CD4-positive, alpha-beta T cell (primary cell): Measurements from ENCODE around the gene PAOX. TPM values are rescaled to one million over a fixed set of nuclear protein-coding genes. Genes with fewer than 3 reads are reported as not detected.
A peak's percentile ranks its signal among the peaks of the same experiment; 100 is the strongest.

Experiments used
- ATAC-seq: fragments of 200-7000 bp; cut with Tn5 transposase; one replicate; pipeline ENCODE4 v1.10.0; 2022; ENCODE audit warnings: mild to moderate bottlenecking; ENCODE audit not compliant: poor library complexity
- CTCF ChIA-PET: fragments of 350-600 bp; sonication (Branson Sonifier 250); formaldehyde crosslinking; loops from one replicate; lab custom pipeline; 2021; ENCODE audit warnings: antibody characterized with exemption, inconsistent platforms; lab: Charles Lee
- POLR2A ChIA-PET: fragments of 350-600 bp; sonication (Branson Sonifier 250); formaldehyde crosslinking; loops from one replicate; lab custom pipeline; 2021; ENCODE audit warnings: antibody characterized with exemption, inconsistent platforms; lab: Charles Lee
- DNase-seq, 14 experiments: peaks; one replicate each; pipeline ENCODE4 v3.0.0-alpha.2; 2013 to 2020; ENCODE audit warnings: mixed read lengths in 2 of 14
- H3K27ac ChIP-seq, 2 donors: one replicate each; pipeline versions ENCODE4 v1.5.1 to v1.7.0; 2013; ENCODE audit warnings: low read length in 2 of 2, low read depth in 1 of 2, mild to moderate bottlenecking in 1 of 2
- H3K27me3 ChIP-seq, 2 experiments: 1 replicate in 1 of 2; 2 replicates in 1 of 2; pipeline versions ENCODE4 v1.6.1 to v1.7.0; 2013; ENCODE audit warnings: low read length in 2 of 2, control low read depth in 1 of 2, mild to moderate bottlenecking in 1 of 2, moderate library complexity in 1 of 2; ENCODE audit not compliant: insufficient read depth in 2 of 2, control insufficient read depth in 1 of 2
- H3K36me3 ChIP-seq: one replicate; pipeline ENCODE4 v1.6.1; 2013; ENCODE audit warnings: low read length, control low read depth; ENCODE audit not compliant: insufficient read depth
- H3K4me1 ChIP-seq: one replicate; pipeline ENCODE4 v1.6.1; 2013; ENCODE audit warnings: low read length, control low read depth; ENCODE audit not compliant: insufficient read depth
- H3K4me3 ChIP-seq: one replicate; pipeline ENCODE4 v1.5.1; 2013; ENCODE audit warnings: mild to moderate bottlenecking, low read length, moderate library complexity
- H3K9me3 ChIP-seq, 2 experiments: 1 replicate in 1 of 2; 2 replicates in 1 of 2; pipeline versions ENCODE4 v1.6.1 to v1.7.0; 2013; ENCODE audit warnings: low read length in 2 of 2, mild to moderate bottlenecking in 2 of 2, control low read depth in 1 of 2, moderate library complexity in 1 of 2; ENCODE audit not compliant: control insufficient read depth in 1 of 2, insufficient read depth in 1 of 2
- H3K27ac Mint-ChIP-seq: one replicate; pipeline ENCODE4 v1.8.0; 2020; ENCODE audit warnings: mixed read lengths
- H3K27me3 Mint-ChIP-seq: one replicate; pipeline ENCODE4 v1.8.0; 2021; ENCODE audit warnings: mixed read lengths
- H3K36me3 Mint-ChIP-seq: one replicate; pipeline ENCODE4 v1.8.0; 2021; ENCODE audit warnings: low read depth, mixed read lengths
- H3K4me1 Mint-ChIP-seq: one replicate; pipeline ENCODE4 v1.8.0; 2021; ENCODE audit warnings: low read depth, mixed read lengths
- H3K4me3 Mint-ChIP-seq: one replicate; pipeline ENCODE4 v1.8.0; 2020; ENCODE audit warnings: mild to moderate bottlenecking, mixed read lengths
- H3K9me3 Mint-ChIP-seq: one replicate; pipeline ENCODE4 v1.8.0; 2020; ENCODE audit warnings: mixed read lengths
- CTCF ChIP-seq: fragments of 200-600 bp; IDR thresholded peaks from one replicate; pipeline ENCODE4 v1.8.0; 2022; ENCODE audit warnings: antibody characterized with exemption, mild to moderate bottlenecking
- intact Hi-C, 2 experiments: fragments of 100-400 bp; cut with DNase I in 1 of 2; cut with micrococcal nuclease in 1 of 2; formaldehyde crosslinking; loops; one replicate each; pipeline versions ENCODE4 v1.15.1 to v1.9.0; 2023 to 2025; cut with DNase I, micrococcal nuclease
- total RNA-seq, 174 experiments: library from RNA in 2 of 174; stranded (reverse) in 2 of 174; gene quantifications; one replicate each; pipeline ENCODE4 v1.2.3 and lab custom pipeline; 2021 to 2026

PAOX gene
- total RNA-seq, 2 experiments from 2014 or later, result 1.9 to 2.6 TPM

DNA sequence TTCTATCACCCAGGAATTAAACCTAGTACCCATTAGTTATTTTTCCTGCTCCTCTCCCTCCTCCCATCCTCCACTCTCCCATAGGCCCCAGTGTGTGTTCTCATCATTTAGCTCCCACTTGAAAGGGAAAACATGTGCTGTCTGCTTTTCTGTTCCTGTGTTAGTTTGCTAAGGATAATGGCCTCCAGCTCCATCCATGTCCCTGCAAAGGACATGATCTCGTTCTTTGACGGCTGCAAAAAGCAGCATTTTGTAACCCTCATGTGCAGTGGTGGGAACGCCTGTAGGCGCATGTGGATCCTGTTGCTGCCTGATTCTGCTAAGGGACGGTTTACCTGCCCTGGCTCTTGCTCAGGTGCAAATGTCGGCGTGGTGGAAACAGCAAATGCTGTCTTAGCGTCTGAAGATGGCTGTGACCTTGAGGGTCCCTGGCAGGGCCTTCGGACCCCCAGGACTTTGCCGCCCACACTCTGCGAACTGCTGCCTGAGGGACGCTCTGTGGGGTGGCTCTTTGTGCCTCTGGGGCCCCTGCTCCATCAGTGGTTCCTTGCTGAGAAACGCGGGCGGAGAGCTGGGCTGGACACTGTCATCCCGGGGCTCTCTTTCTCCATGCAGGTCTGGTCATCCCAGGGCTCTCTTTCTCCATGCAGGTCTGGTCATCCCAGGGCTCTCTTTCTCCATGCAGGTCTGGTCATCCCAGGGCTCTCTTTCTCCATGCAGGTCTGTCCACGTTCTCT, 9.3 kb downstream of the PAOX start:
- Mint-ChIP-seq H3K36me3 (no peaks in the 10 kb centered on the region), H3K27me3 (no peaks in the 10 kb centered on the region), H3K9me3 (no peaks in the 10 kb centered on the region), H3K4me1 (peaks cover 38% of the 10 kb centered on the region), H3K27ac (peak overlapping the region; percentile 93), H3K4me3 (peak overlapping the region; percentile 88)
- no peak for TF ChIP-seq CTCF
- Histone ChIP-seq H3K36me3 (peaks cover 3% of the 10 kb centered on the region), H3K4me1 (peaks cover 48% of the 10 kb centered on the region), H3K9me3 (no peaks in the 10 kb centered on the region), H3K27ac (peak overlapping the region; percentile 70 to 78), H3K4me3 (peak overlapping the region; percentile 62), H3K27me3 (no peaks in the 10 kb centered on the region)
- intact Hi-C loops, result no loop called here
- ChIA-PET CTCF (no interaction called here), POLR2A (interaction anchor here (0.8 to 2.6 kb wide), 6 partner anchors 10 to 52 kb away, joined by 3 to 19 read pairs (median 7); partner anchors contain the start of genes CALY, ECHS1, FUOM and PAOX)
- ATAC-seq (no peak), DNase-seq (peak in 1 of 14 experiments; percentile 15)

DNA sequence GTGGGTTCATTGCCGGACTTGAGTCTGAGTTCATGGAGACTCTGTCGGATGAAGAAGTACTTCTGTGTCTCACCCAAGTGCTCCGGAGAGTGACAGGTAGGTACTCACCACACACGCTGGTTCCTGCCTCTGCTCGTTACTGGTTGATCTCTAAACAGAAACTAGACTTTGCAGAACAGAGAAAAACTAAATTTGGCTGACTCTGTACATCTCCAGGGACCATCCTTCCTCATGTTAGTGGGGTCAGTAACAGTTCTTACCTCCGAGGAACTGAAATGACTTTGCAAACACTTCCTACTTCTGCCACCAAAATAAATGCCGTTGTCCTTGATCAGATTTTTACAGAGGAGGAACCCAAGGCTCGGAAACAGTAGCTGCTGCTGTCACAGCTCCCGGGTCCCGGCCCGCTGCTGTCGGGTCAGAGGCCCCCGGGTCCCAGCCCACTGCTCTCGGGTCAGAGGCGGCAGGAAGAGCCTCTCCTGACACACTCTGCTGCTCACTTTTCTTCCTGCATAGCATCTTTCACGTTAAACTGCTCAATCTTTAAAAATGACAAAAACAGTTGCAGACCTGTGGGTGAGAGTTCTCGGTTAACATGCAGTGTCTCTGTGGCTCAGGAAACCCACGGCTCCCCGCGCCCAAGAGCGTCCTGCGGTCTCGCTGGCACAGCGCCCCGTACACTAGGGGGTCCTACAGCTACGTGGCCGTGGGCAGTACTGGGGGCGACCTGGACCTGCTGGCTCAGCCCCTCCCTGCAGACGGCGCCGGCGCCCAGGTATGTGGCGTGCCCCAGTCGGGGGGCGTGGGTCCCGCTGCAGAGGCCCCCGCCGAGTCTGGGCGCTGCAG, 10.1 kb downstream of the PAOX start:
- Histone ChIP-seq H3K4me3 (peak overlapping the region; percentile 62), H3K4me1 (peaks cover 52% of the 10 kb centered on the region), H3K36me3 (no peaks in the 10 kb centered on the region), H3K27me3 (no peaks in the 10 kb centered on the region), H3K9me3 (no peaks in the 10 kb centered on the region), H3K27ac (peak overlapping the region; percentile 70 to 78)
- ChIA-PET CTCF (interaction anchor here (1.0 to 1.6 kb wide), 2 partner anchors 59 to 81 kb away, joined by 5 to 9 read pairs; no protein-coding TSS in a partner anchor), POLR2A (interaction anchor here (0.7 to 2.6 kb wide), 6 partner anchors 11 to 81 kb away, joined by 3 to 19 read pairs (median 7); partner anchors contain the start of genes CALY, ECHS1, FUOM and PAOX)
- H3K36me3 Mint-ChIP-seq, result no peaks in the 10 kb centered on the region
- intact Hi-C loops, result no loop called here
- no peaks in the 10 kb centered on the region for H3K9me3 Mint-ChIP-seq
- peak overlapping the region; percentile 93 for H3K27ac Mint-ChIP-seq
- ATAC-seq (peak; percentile 64), DNase-seq (peak in 10 of 14 experiments; percentile 36 to 71 (median 46))
- peak overlapping the region; percentile 88 for H3K4me3 Mint-ChIP-seq
- no peak for TF ChIP-seq CTCF
- no peaks in the 10 kb centered on the region for H3K27me3 Mint-ChIP-seq
- peaks cover 42% of the 10 kb centered on the region for H3K4me1 Mint-ChIP-seq

- ChIA-PET POLR2A (interaction anchor here (0.6 to 2.6 kb wide), 6 partner anchors 12 to 83 kb away, joined by 3 to 19 read pairs (median 7); partner anchors contain the start of genes CALY, ECHS1, FUOM and PAOX), CTCF (interaction anchor here (0.8 to 1.6 kb wide), 2 partner anchors 32 to 61 kb away, joined by 3 to 9 read pairs; no protein-coding TSS in a partner anchor)
- Mint-ChIP-seq H3K36me3 (peaks cover 12% of the 10 kb centered on the region), H3K4me1 (peaks cover 55% of the 10 kb centered on the region), H3K27me3 (no peaks in the 10 kb centered on the region), H3K27ac (peak overlapping the region; percentile 93), H3K9me3 (no peaks in the 10 kb centered on the region), H3K4me3 (peak overlapping the region; percentile 91)
- DNase-seq (no peak), ATAC-seq (no peak)
- no peak for TF ChIP-seq CTCF
- Histone ChIP-seq H3K4me3 (no peak overlapping the region), H3K4me1 (peaks cover 66% of the 10 kb centered on the region), H3K9me3 (no peaks in the 10 kb centered on the region), H3K36me3 (peaks cover 3% of the 10 kb centered on the region), H3K27me3 (no peaks in the 10 kb centered on the region), H3K27ac (peak overlapping the region; percentile 70 to 72)
- intact Hi-C loops, result loop anchor here (5.0 kb wide), 3 partner anchors 53 to 128 kb away; partner anchors contain the start of gene CALY (in 1 of the 2)
Measured at GRCh38 chr10:133390597-133391248, 11.7 kb downstream of the PAOX start.
